Lung (tissue), 12 donors: Measurements from ENCODE around the gene ENTHD1. TPM values are rescaled to one million over a fixed set of nuclear protein-coding genes. Genes with fewer than 3 reads are reported as not detected.

Experiments used
- ATAC-seq: fragments of 200-7000 bp; cut with Tn5 transposase; one replicate; pipeline ENCODE4 v1.9.1; 2020; ENCODE audit warnings: moderate number of reproducible peaks; ENCODE audit not compliant: insufficient read depth, low FRiP score
- DNase-seq, 3 donors: peaks; one replicate each; pipeline ENCODE4 v3.0.0-alpha.2; 2013 to 2017
- H3K27ac ChIP-seq, 2 donors: one replicate each; pipeline ENCODE4 v1.5.1; 2013; ENCODE audit warnings: mild to moderate bottlenecking in 2 of 2, moderate library complexity in 2 of 2, control low read depth in 1 of 2, inconsistent platforms in 1 of 2, low read depth in 1 of 2, low read length in 1 of 2
- H3K27me3 ChIP-seq, 3 donors: one replicate each; pipeline ENCODE4 v1.5.1; 2013; ENCODE audit warnings: low read length in 2 of 3; ENCODE audit not compliant: control insufficient read depth in 3 of 3, insufficient read depth in 3 of 3
- H3K36me3 ChIP-seq, 4 donors: one replicate each; pipeline ENCODE4 v1.5.1; 2013; ENCODE audit warnings: low read length in 4 of 4, mild to moderate bottlenecking in 1 of 4, moderate library complexity in 1 of 4; ENCODE audit not compliant: control insufficient read depth in 4 of 4, insufficient read depth in 4 of 4
- H3K4me1 ChIP-seq, 5 donors: one replicate each; pipeline ENCODE4 v1.5.1; 2013; ENCODE audit warnings: low read length in 5 of 5, mild to moderate bottlenecking in 2 of 5, moderate library complexity in 1 of 5; ENCODE audit not compliant: control insufficient read depth in 5 of 5, insufficient read depth in 5 of 5
- H3K4me3 ChIP-seq: one replicate; pipeline ENCODE4 v1.5.1; 2013; ENCODE audit warnings: mild to moderate bottlenecking, control low read depth, moderate library complexity
- H3K9ac ChIP-seq, 2 donors: one replicate each; pipeline ENCODE4 v1.5.1; 2013; ENCODE audit warnings: low read length in 2 of 2, control low read depth in 1 of 2; ENCODE audit not compliant: insufficient read depth in 1 of 2
- H3K9me3 ChIP-seq, 4 donors: one replicate each; pipeline ENCODE4 v1.5.1; 2013; ENCODE audit warnings: low read length in 3 of 4, mild to moderate bottlenecking in 1 of 4, moderate library complexity in 1 of 4; ENCODE audit not compliant: control insufficient read depth in 4 of 4, insufficient read depth in 3 of 4
- CTCF ChIP-seq: IDR thresholded peaks from 2 replicates; pipeline ENCODE4 v1.5.1; 2012; ENCODE audit warnings: mild to moderate bottlenecking; ENCODE audit errors: control extremely low read depth, extremely low read depth
- WGBS, 2 donors: extraction: QIAGEN DNeasy Blood & Tissue Kit; methylation state at CpG; one replicate each; pipeline ENCODE4 v1.1.7; 2013; 5-methylcytosine and 5-hydroxymethylcytosine counted together
- polyA plus RNA-seq, 2 donors: library from polyadenylated mRNA; stranded (reverse); fragments of 200-250 nt; gene quantifications; one replicate each; pipeline ENCODE4 v1.2.1, GENCODE V29; 2013
- total RNA-seq, 2 donors: library from RNA; depleted of rRNA in 1 of 2; stranded (reverse); fragments of >200 nt in 1 of 2; gene quantifications; one replicate each; pipeline ENCODE4 v1.2.1, GENCODE V29; 2014 to 2021
- donor health status: control.
- donor health status: control.
- donor health status: Bipolar disorder and iron deficiency.
- donor health status: healthy.
- donor health status: DM: yes; HTN: yes; CAD: no.

The ENTHD1 gene
- total and polyA plus RNA-seq, 4 donors: 0.04 to 0.15 TPM; not detected in 2

- H3K27ac ChIP-seq: no peak overlapping the region
- no peaks in the 10 kb centered on the region for H3K36me3 ChIP-seq
- H3K9me3 ChIP-seq: no peaks in the 10 kb centered on the region
- DNase-seq (no peak), ATAC-seq (no peak)
- TF ChIP-seq CTCF: no peak
- 89 to 92% methylated on average over 8 of the region's 8 CpGs for WGBS, 2 donors
- peaks cover 0 to 13% (median 10%) of the 10 kb centered on the region in 3 donors for H3K27me3 ChIP-seq
- no peak overlapping the region for H3K4me3 ChIP-seq
- H3K4me1 ChIP-seq: peaks cover 0 to 11% (median 3%) of the 10 kb centered on the region in 5 donors
- H3K9ac ChIP-seq: no peak overlapping the region
Observed at GRCh38 chr22:39714321-39714720, 179.2 kb downstream of the ENTHD1 start.

GRCh38 chr22:39713799-39714290, 179.7 kb downstream of the ENTHD1 start:
- H3K27ac ChIP-seq: no peak overlapping the region
- DNase-seq: no peak
- no peak for ATAC-seq
- H3K4me3 ChIP-seq: no peak overlapping the region
- H3K27me3 ChIP-seq: peaks cover 0 to 13% (median 10%) of the 10 kb centered on the region in 3 donors
- no peak overlapping the region for H3K9ac ChIP-seq
- no peak for TF ChIP-seq CTCF
- no peaks in the 10 kb centered on the region for H3K9me3 ChIP-seq
- H3K36me3 ChIP-seq: no peaks in the 10 kb centered on the region
- 81 to 83% methylated on average over 10 of the region's 10 CpGs for WGBS, 2 donors
- peaks cover 0 to 11% (median 3%) of the 10 kb centered on the region in 5 donors for H3K4me1 ChIP-seq

GRCh38 chr22:39712751-39713525, 180.6 kb downstream of the ENTHD1 start:
- H3K9me3 ChIP-seq: no peaks in the 10 kb centered on the region
- ATAC-seq (no peak), DNase-seq (no peak)
- no peak for TF ChIP-seq CTCF
- H3K27me3 ChIP-seq: peaks cover 0 to 13% (median 10%) of the 10 kb centered on the region in 3 donors
- no peak overlapping the region for H3K4me3 ChIP-seq
- H3K9ac ChIP-seq: no peak overlapping the region
- H3K4me1 ChIP-seq: peaks cover 0 to 11% (median 5%) of the 10 kb centered on the region in 5 donors
- WGBS, 2 donors: 63 to 81% methylated on average over 18 of the region's 18 CpGs
- no peak overlapping the region for H3K27ac ChIP-seq
- H3K36me3 ChIP-seq: no peaks in the 10 kb centered on the region
